ENCODE data around the gene ZNF205. TPM values are rescaled to one million over a fixed set of nuclear protein-coding genes. Genes with fewer than 3 reads are reported as not detected.

ZNF205 gene
- total and polyA plus RNA-seq, 10 of the 15 experiments (the other 5 are each of a cell fraction or from before 2014, with no cell fraction given) = 0.26 to 1.5 (median 0.78) TPM; not detected in 2

DNA sequence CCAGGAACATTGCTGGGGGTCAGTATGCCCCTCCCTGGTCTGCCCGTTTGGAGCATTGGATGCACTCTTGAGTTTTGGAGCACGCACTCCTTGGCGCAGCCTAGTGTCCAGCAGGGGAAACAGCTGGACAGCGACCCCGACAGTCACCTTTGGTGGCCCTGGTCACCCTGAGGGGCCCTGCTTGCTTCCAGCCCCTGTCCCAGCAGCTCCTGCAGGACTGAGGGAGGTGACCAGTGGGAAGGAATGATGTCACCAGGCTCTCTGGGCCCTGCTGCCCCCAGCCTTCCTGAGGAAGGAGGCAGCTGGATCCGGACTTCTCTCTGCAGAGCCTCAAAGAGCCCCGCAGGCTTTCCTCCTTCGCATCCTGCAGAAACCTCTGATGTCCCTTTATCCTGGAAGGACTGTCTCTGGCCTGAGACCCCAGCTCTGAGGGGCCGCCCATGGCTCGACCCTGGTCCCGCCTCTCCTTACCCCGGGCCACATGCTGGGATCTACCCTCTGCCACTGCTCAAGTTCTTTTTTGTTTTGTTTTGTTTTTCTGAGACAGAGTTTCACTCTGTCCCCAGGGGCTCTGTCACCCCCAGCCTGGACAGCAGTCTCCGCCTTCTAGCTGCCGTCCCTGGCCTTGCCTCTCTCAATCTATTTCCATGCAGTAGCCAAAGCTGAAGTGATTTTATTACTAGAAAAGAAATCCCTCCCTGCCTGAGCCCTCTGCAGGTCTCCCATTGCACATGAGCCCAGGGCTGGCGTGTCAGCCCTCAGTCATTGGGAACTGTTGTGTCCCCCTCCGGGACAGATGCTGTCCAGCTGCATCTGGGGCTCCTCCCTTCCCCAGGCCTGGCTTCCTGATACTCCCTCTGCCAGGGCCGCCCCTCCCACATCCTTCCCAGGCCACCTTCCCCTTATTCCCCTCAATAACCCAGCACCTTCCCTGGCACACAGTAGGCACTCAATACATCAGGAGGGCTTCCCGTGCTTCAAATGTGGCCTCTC is 24.8 kb upstream of the ZNF205 start:
- POLR2A ChIA-PET = interaction anchor here (1.0 to 1.4 kb wide), 2 partner anchors 10 to 13 kb away, joined by 3 read pairs; no protein-coding TSS in a partner anchor
- FAIRE-seq = no peak
- TF ChIP-seq, protein P1, sequence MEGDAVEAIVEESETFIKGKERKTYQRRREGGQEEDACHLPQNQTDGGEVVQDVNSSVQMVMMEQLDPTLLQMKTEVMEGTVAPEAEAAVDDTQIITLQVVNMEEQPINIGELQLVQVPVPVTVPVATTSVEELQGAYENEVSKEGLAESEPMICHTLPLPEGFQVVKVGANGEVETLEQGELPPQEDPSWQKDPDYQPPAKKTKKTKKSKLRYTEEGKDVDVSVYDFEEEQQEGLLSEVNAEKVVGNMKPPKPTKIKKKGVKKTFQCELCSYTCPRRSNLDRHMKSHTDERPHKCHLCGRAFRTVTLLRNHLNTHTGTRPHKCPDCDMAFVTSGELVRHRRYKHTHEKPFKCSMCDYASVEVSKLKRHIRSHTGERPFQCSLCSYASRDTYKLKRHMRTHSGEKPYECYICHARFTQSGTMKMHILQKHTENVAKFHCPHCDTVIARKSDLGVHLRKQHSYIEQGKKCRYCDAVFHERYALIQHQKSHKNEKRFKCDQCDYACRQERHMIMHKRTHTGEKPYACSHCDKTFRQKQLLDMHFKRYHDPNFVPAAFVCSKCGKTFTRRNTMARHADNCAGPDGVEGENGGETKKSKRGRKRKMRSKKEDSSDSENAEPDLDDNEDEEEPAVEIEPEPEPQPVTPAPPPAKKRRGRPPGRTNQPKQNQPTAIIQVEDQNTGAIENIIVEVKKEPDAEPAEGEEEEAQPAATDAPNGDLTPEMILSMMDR (IDR thresholded peaks at IDR 0.05 in 2 of 3, conservative IDR thresholded peaks at IDR 0.05 in 1 of 3; ENCODE audit: control insufficient read depth in 2 of 3, extremely low read depth in 1 of 3, insufficient read depth in 1 of 3, low read depth in 3 of 3, low read length in 3 of 3) = peak; percentile 23 to 40 (median 38); a peak in 4 of 6 replicates
- TF ChIP-seq PML (IDR thresholded peaks at IDR 0.05; ENCODE audit: low read length) (no peak), RAD21 (IDR thresholded peaks at IDR 0.05; ENCODE audit: insufficient read depth, low read depth, low read length) (0 out of 2 replicates have a peak, but pooled peaks have one; percentile 26), IKZF1 (conservative IDR thresholded peaks at IDR 0.05) (0 out of 2 replicates have a peak, but pooled peaks have one; percentile 25), LARP7 (IDR thresholded peaks at IDR 0.05) (no peak), NR2F1 (conservative IDR thresholded peaks at IDR 0.05) (peak; percentile 52), SMC3 (IDR thresholded peaks at IDR 0.05; ENCODE audit: borderline replicate concordance, low read length) (peak; percentile 30; the same call in 1 of the 2 replicates), TAF1 (IDR thresholded peaks at IDR 0.05; ENCODE audit: borderline replicate concordance, low read depth, low read length) (no peak), ZSCAN29 (IDR thresholded peaks at IDR 0.05) (no peak), POLR2A (IDR thresholded peaks at IDR 0.05; ENCODE audit: low read depth, low read length) (no peak)
- TF ChIP-seq, protein P2, sequence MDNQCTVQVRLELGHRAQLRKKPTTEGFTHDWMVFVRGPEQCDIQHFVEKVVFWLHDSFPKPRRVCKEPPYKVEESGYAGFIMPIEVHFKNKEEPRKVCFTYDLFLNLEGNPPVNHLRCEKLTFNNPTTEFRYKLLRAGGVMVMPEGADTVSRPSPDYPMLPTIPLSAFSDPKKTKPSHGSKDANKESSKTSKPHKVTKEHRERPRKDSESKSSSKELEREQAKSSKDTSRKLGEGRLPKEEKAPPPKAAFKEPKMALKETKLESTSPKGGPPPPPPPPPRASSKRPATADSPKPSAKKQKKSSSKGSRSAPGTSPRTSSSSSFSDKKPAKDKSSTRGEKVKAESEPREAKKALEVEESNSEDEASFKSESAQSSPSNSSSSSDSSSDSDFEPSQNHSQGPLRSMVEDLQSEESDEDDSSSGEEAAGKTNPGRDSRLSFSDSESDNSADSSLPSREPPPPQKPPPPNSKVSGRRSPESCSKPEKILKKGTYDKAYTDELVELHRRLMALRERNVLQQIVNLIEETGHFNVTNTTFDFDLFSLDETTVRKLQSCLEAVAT (IDR thresholded peaks at IDR 0.05) = no peak
- TF ChIP-seq, protein P3, sequence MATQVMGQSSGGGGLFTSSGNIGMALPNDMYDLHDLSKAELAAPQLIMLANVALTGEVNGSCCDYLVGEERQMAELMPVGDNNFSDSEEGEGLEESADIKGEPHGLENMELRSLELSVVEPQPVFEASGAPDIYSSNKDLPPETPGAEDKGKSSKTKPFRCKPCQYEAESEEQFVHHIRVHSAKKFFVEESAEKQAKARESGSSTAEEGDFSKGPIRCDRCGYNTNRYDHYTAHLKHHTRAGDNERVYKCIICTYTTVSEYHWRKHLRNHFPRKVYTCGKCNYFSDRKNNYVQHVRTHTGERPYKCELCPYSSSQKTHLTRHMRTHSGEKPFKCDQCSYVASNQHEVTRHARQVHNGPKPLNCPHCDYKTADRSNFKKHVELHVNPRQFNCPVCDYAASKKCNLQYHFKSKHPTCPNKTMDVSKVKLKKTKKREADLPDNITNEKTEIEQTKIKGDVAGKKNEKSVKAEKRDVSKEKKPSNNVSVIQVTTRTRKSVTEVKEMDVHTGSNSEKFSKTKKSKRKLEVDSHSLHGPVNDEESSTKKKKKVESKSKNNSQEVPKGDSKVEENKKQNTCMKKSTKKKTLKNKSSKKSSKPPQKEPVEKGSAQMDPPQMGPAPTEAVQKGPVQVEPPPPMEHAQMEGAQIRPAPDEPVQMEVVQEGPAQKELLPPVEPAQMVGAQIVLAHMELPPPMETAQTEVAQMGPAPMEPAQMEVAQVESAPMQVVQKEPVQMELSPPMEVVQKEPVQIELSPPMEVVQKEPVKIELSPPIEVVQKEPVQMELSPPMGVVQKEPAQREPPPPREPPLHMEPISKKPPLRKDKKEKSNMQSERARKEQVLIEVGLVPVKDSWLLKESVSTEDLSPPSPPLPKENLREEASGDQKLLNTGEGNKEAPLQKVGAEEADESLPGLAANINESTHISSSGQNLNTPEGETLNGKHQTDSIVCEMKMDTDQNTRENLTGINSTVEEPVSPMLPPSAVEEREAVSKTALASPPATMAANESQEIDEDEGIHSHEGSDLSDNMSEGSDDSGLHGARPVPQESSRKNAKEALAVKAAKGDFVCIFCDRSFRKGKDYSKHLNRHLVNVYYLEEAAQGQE (IDR thresholded peaks at IDR 0.05; ENCODE audit: low read depth, low read length) = peak; percentile 54; the same call in 1 of the 2 replicates

More for the DNA sequence above, 24.8 kb upstream of the ZNF205 start:
- no peak overlapping the region for H3K9ac ChIP-seq (ENCODE audit: control insufficient read depth, insufficient read depth, low read length)
- no peak overlapping the region for H2AFZ ChIP-seq (ENCODE audit: control insufficient read depth, low read depth, low read length)
- in situ Hi-C loops (cut with MboI) = no loop called here
- CTCF ChIA-PET = interaction anchor here (0.6 to 21.2 kb wide), 9 partner anchors 9 to 84 kb away, joined by 3 to 396 read pairs (median 5); partner anchors contain the start of gene IL32
- no peak overlapping the region for H3K4me2 ChIP-seq (ENCODE audit: control insufficient read depth, insufficient read depth)
- H3K4me1 ChIP-seq (ENCODE audit: control insufficient read depth, insufficient read depth, low read length) = no peaks in the 10 kb centered on the region
- intact Hi-C loops (cut with micrococcal nuclease; ENCODE audit: unreplicated experiment) = no loop called here
- 55% methylated on average over 18 of the region's 18 CpGs for WGBS (ENCODE audit: insufficient coverage, insufficient replicate concordance, low lambda C conversion rate, missing lambda C conversion rate)
- H4K20me1 ChIP-seq (ENCODE audit: control insufficient read depth, insufficient read depth) = no peaks in the 10 kb centered on the region
- no peak overlapping the region for H3K27ac ChIP-seq (ENCODE audit: control insufficient read depth, insufficient read depth)
- ATAC-seq = peak; percentile 73
- no peak for DNase-seq (ENCODE audit: low read depth, low spot score)
- SMC1A ChIA-PET (ENCODE audit: uncharacterized antibody, unreplicated experiment) = interaction anchor here (1.0 to 1.5 kb wide), 2 partner anchors 10 to 23 kb away, joined by 4 read pairs; partner anchors contain the start of gene IL32
- H3K4me3 ChIP-seq = no peak overlapping the region
- BruUV-seq (replicated peaks) = no TSS peak
- H3K36me3 ChIP-seq (ENCODE audit: control insufficient read depth in 2 of 2, insufficient read depth in 2 of 2, low read length in 1 of 2) = no peaks in the 10 kb centered on the region
- no peaks in the 10 kb centered on the region for H3K9me3 ChIP-seq (replicated peaks; ENCODE audit: control insufficient read depth, insufficient read depth, low read length)
- H3K79me2 ChIP-seq (ENCODE audit: control insufficient read depth, insufficient read depth, low read length) = no peaks in the 10 kb centered on the region
- H3K27me3 ChIP-seq (replicated peaks in 1 of 2; ENCODE audit: control insufficient read depth in 2 of 2, insufficient read depth in 2 of 2, low read length in 1 of 2) = no peaks in the 10 kb centered on the region
- RAD21 ChIA-PET (ENCODE audit: unreplicated experiment) = interaction anchor here (1.1 to 1.5 kb wide), 3 partner anchors 24 to 42 kb away, joined by 3 to 4 read pairs (median 3); no protein-coding TSS in a partner anchor

Data from GM12878 (cell line).